Lower leg skin (tissue), 4 donors: ENCODE data around the gene MOXD1. TPM values are rescaled to one million over a fixed set of nuclear protein-coding genes. Genes with fewer than 3 reads are reported as not detected.

Experiments
- DNase-seq, 2 donors: peaks; one replicate each; pipeline ENCODE4 v3.0.0-alpha.2; 2019; ENCODE audit warnings: low spot score in 2 of 2
- H3K4me3 ChIP-seq: fragments of 200-600 bp; sonication (generic); 2 replicates; pipeline ENCODE4 v1.5.1; 2017; ENCODE audit warnings: mild to moderate bottlenecking, low read depth; ENCODE audit not compliant: poor library complexity, severe bottlenecking
- CTCF ChIP-seq, 3 donors: fragments of 450-650 bp; IDR thresholded peaks; one replicate each; pipeline ENCODE4 v1.5.1; 2016; ENCODE audit warnings: antibody characterized with exemption in 3 of 3, mild to moderate bottlenecking in 3 of 3, moderate library complexity in 2 of 3
- POLR2A ChIP-seq, 2 donors: fragments of 450-650 bp; IDR thresholded peaks; one replicate each; pipeline ENCODE4 v1.6.1; 2016 to 2017; ENCODE audit warnings: antibody characterized with exemption in 2 of 2, mild to moderate bottlenecking in 1 of 2, moderate library complexity in 1 of 2
- WGBS, 2 donors: methylation state at CpG; one replicate each; pipeline ENCODE4 v1.1.5; 2018; 5-methylcytosine and 5-hydroxymethylcytosine counted together
- intact Hi-C: fragments of 100-400 bp; cut with DNase I; formaldehyde crosslinking; loops from one replicate; pipeline ENCODE4 v1.15.0; 2023; ENCODE audit warnings: low total_unique reads
- total RNA-seq, 4 donors: library from RNA; depleted of rRNA; stranded (reverse); fragments of >200 nt; gene quantifications; one replicate each; pipeline ENCODE4 v1.1.0, GENCODE V29; 2016

The MOXD1 gene
- total RNA-seq, 4 donors from 2014 or later: 12.8 to 17.8 (median 13.9) TPM

GRCh38 chr6:132413499-132413802, 12.2 kb upstream of the MOXD1 start:
- DNase-seq: no peak
- TF ChIP-seq POLR2A (IDR thresholded peaks at IDR 0.05): no peak
- no peak for TF ChIP-seq CTCF (IDR thresholded peaks at IDR 0.05)
- 26 to 37% methylated on average over 1 of the region's 1 CpG for WGBS, 2 donors
- no peak overlapping the region for H3K4me3 ChIP-seq
- intact Hi-C loops: no loop called here

GRCh38 chr6:132412656-132413498, 11.6 kb upstream of the MOXD1 start:
- no peak overlapping the region for H3K4me3 ChIP-seq
- WGBS, 2 donors: 83 to 93% methylated on average over 5 of the region's 5 CpGs

GRCh38 chr6:132411296-132411695, 10.0 kb upstream of the MOXD1 start:
- 87 to 92% methylated on average over 4 of the region's 4 CpGs for WGBS, 2 donors
- TF ChIP-seq CTCF (IDR thresholded peaks at IDR 0.05) (no peak), POLR2A (IDR thresholded peaks at IDR 0.05) (no peak)

More at GRCh38 chr6:132412656-132413498, 11.6 kb upstream of the MOXD1 start:
- intact Hi-C loops: no loop called here
- no peak for DNase-seq
- no peak for TF ChIP-seq CTCF (IDR thresholded peaks at IDR 0.05)
- TF ChIP-seq POLR2A (IDR thresholded peaks at IDR 0.05): no peak

GRCh38 chr6:132410830-132411229, 9.6 kb upstream of the MOXD1 start:
- DNase-seq: no peak
- TF ChIP-seq POLR2A (IDR thresholded peaks at IDR 0.05) (no peak), CTCF (IDR thresholded peaks at IDR 0.05) (no peak)
- intact Hi-C loops: no loop called here
- no peak overlapping the region for H3K4me3 ChIP-seq
- WGBS, 2 donors: 71 to 90% methylated on average over 3 of the region's 3 CpGs

More at GRCh38 chr6:132411296-132411695, 10.0 kb upstream of the MOXD1 start:
- DNase-seq: no peak
- no peak overlapping the region for H3K4me3 ChIP-seq
- intact Hi-C loops: no loop called here

- intact Hi-C loops: no loop called here
- TF ChIP-seq POLR2A (IDR thresholded peaks at IDR 0.05): no peak
- no peak for TF ChIP-seq CTCF (IDR thresholded peaks at IDR 0.05)
- no peak for DNase-seq
- no peak overlapping the region for H3K4me3 ChIP-seq
- WGBS, 2 donors: 50 to 56% methylated on average over 2 of the region's 2 CpGs
Measured at GRCh38 chr6:132405143-132405915, 4.1 kb upstream of the MOXD1 start.
